ENCODE measurements around the gene GABRR2. TPM values are rescaled to one million over a fixed set of nuclear protein-coding genes. Genes with fewer than 3 reads are reported as not detected.

The GABRR2 gene
- total and polyA plus RNA-seq, 10 of the 15 experiments (the other 5 are each of a cell fraction or from before 2014, with no cell fraction given), result 0.16 to 0.72 (median 0.32) TPM; not detected in 2

- intact Hi-C loops (cut with micrococcal nuclease; ENCODE audit: unreplicated experiment) (no loop called here), in situ Hi-C loops (cut with MboI) (no loop called here)
- Histone ChIP-seq H2AFZ (ENCODE audit: control insufficient read depth, low read depth, low read length) (no peak overlapping the region), H3K27me3 (replicated peaks in 1 of 2; ENCODE audit: control insufficient read depth in 2 of 2, insufficient read depth in 2 of 2, low read length in 1 of 2) (no peaks in the 10 kb centered on the region), H3K4me1 (ENCODE audit: control insufficient read depth, insufficient read depth, low read length) (no peaks in the 10 kb centered on the region), H3K79me2 (ENCODE audit: control insufficient read depth, insufficient read depth, low read length) (no peaks in the 10 kb centered on the region; the same call in none of the 2 replicates), H3K4me2 (ENCODE audit: control insufficient read depth, insufficient read depth) (no peak overlapping the region), H4K20me1 (ENCODE audit: control insufficient read depth, insufficient read depth) (no peaks in the 10 kb centered on the region; the same call in 1 of the 2 replicates), H3K9ac (ENCODE audit: control insufficient read depth, insufficient read depth, low read length) (no peak overlapping the region), H3K4me3 (no peak overlapping the region), H3K27ac (ENCODE audit: control insufficient read depth, insufficient read depth) (no peak overlapping the region), H3K36me3 (ENCODE audit: control insufficient read depth in 2 of 2, insufficient read depth in 2 of 2, low read length in 1 of 2) (peaks cover 6 to 22% of the 10 kb centered on the region in 2 experiments), H3K9me3 (replicated peaks; ENCODE audit: control insufficient read depth, insufficient read depth, low read length) (no peaks in the 10 kb centered on the region)
- no TSS peak for BruUV-seq (replicated peaks)
- ChIA-PET SMC1A (ENCODE audit: uncharacterized antibody, unreplicated experiment) (interaction anchor here (0.9 to 1.1 kb wide), 3 partner anchors 13 to 37 kb away, joined by 3 to 5 read pairs (median 4); no protein-coding TSS in a partner anchor), RAD21 (ENCODE audit: unreplicated experiment) (interaction anchor here (1.0 kb wide), 1 partner anchor 16 kb away, joined by 3 read pairs; no protein-coding TSS in a partner anchor), POLR2A (interaction anchor here (0.5 kb wide), 1 partner anchor 21 kb away, joined by 3 read pairs; no protein-coding TSS in a partner anchor), CTCF (interaction anchor here (1.3 to 1.9 kb wide), 2 partner anchors 12 to 51 kb away, joined by 3 to 8 read pairs; no protein-coding TSS in a partner anchor)
- TF ChIP-seq CREM (IDR thresholded peaks at IDR 0.05; ENCODE audit: low read depth), result no peak
- TF ChIP-seq SPI1 (IDR thresholded peaks at IDR 0.05; ENCODE audit: borderline replicate concordance, insufficient read depth, low read depth, low read length), result no peak
- TF ChIP-seq IKZF2 (IDR thresholded peaks at IDR 0.05), result no peak
- ATAC-seq, result no peak
- no peak for FAIRE-seq
- no peak for DNase-seq (ENCODE audit: low read depth, low spot score)
- WGBS (ENCODE audit: insufficient coverage, insufficient replicate concordance, low lambda C conversion rate, missing lambda C conversion rate), result 96% methylated on average over 3 of the region's 3 CpGs
Observed at GRCh38 chr6:89335164-89335563, 20.1 kb upstream of the GABRR2 start.

GRCh38 chr6:89330910-89331309 is 15.8 kb upstream of the GABRR2 start:
- H3K4me3 ChIP-seq, result no peak overlapping the region
- no peak for FAIRE-seq
- intact Hi-C loops (cut with micrococcal nuclease; ENCODE audit: unreplicated experiment), result no loop called here

More at GRCh38 chr6:89330910-89331309, 15.8 kb upstream of the GABRR2 start:
- SMC1A ChIA-PET (ENCODE audit: uncharacterized antibody, unreplicated experiment), result interaction anchor here (0.7 to 2.6 kb wide), 4 partner anchors 10 to 172 kb away, joined by 3 to 8 read pairs (median 5); no protein-coding TSS in a partner anchor
- TF ChIP-seq HCFC1 (IDR thresholded peaks at IDR 0.05; ENCODE audit: low read length) (no peak), RAD51 (IDR thresholded peaks at IDR 0.05) (no peak), JUNB (IDR thresholded peaks at IDR 0.05) (no peak), POLR2AphosphoS2 (IDR thresholded peaks at IDR 0.05; ENCODE audit: low read depth, low read length) (no peak), KAT2A (conservative IDR thresholded peaks at IDR 0.05; ENCODE audit: control insufficient read depth, low read depth, low read length) (no peak), PAX8 (IDR thresholded peaks at IDR 0.05) (no peak), CREB1 (IDR thresholded peaks at IDR 0.05; ENCODE audit: low read depth) (no peak), RBBP5 (conservative IDR thresholded peaks at IDR 0.05) (no peak), LARP7 (IDR thresholded peaks at IDR 0.05) (no peak), ELK1 (IDR thresholded peaks at IDR 0.05; ENCODE audit: low read depth, low read length) (no peak), MEF2A (IDR thresholded peaks at IDR 0.05; ENCODE audit: insufficient read depth, low read depth, low read length) (no peak)
- H3K79me2 ChIP-seq (ENCODE audit: control insufficient read depth, insufficient read depth, low read length), result no peaks in the 10 kb centered on the region
- POLR2A ChIA-PET, result no interaction called here
- ATAC-seq (no peak), DNase-seq (ENCODE audit: low read depth, low spot score) (no peak)
- H2AFZ ChIP-seq (ENCODE audit: control insufficient read depth, low read depth, low read length), result no peak overlapping the region
- CTCF ChIA-PET, result interaction anchor here (0.5 to 2.9 kb wide), 2 partner anchors 36 to 432 kb away, joined by 4 to 9 read pairs; no protein-coding TSS in a partner anchor
- in situ Hi-C loops (cut with MboI), result no loop called here
- peaks cover 6 to 33% of the 10 kb centered on the region in 2 experiments for H3K36me3 ChIP-seq (ENCODE audit: control insufficient read depth in 2 of 2, insufficient read depth in 2 of 2, low read length in 1 of 2)
- H3K9me3 ChIP-seq (replicated peaks; ENCODE audit: control insufficient read depth, insufficient read depth, low read length), result no peaks in the 10 kb centered on the region
- H3K27me3 ChIP-seq (replicated peaks in 1 of 2; ENCODE audit: control insufficient read depth in 2 of 2, insufficient read depth in 2 of 2, low read length in 1 of 2), result no peaks in the 10 kb centered on the region
- no peaks in the 10 kb centered on the region for H3K4me1 ChIP-seq (ENCODE audit: control insufficient read depth, insufficient read depth, low read length)
- 96% methylated on average over 1 of the region's 1 CpG for WGBS (ENCODE audit: insufficient coverage, insufficient replicate concordance, low lambda C conversion rate, missing lambda C conversion rate)
- no TSS peak for BruUV-seq (replicated peaks)
- no peaks in the 10 kb centered on the region for H4K20me1 ChIP-seq (ENCODE audit: control insufficient read depth, insufficient read depth)
- H3K9ac ChIP-seq (ENCODE audit: control insufficient read depth, insufficient read depth, low read length), result no peak overlapping the region
- no peak overlapping the region for H3K27ac ChIP-seq (ENCODE audit: control insufficient read depth, insufficient read depth)
- H3K4me2 ChIP-seq (ENCODE audit: control insufficient read depth, insufficient read depth), result no peak overlapping the region
- RAD21 ChIA-PET (ENCODE audit: unreplicated experiment), result no interaction called here
